ENCODE data around the gene HTR4. TPM values are rescaled to one million over a fixed set of nuclear protein-coding genes. Genes with fewer than 3 reads are reported as not detected.

Gene HTR4
- polyA plus RNA-seq, 1 of the 3 experiments (the other 2 are of a cell fraction) = not detected

DNA sequence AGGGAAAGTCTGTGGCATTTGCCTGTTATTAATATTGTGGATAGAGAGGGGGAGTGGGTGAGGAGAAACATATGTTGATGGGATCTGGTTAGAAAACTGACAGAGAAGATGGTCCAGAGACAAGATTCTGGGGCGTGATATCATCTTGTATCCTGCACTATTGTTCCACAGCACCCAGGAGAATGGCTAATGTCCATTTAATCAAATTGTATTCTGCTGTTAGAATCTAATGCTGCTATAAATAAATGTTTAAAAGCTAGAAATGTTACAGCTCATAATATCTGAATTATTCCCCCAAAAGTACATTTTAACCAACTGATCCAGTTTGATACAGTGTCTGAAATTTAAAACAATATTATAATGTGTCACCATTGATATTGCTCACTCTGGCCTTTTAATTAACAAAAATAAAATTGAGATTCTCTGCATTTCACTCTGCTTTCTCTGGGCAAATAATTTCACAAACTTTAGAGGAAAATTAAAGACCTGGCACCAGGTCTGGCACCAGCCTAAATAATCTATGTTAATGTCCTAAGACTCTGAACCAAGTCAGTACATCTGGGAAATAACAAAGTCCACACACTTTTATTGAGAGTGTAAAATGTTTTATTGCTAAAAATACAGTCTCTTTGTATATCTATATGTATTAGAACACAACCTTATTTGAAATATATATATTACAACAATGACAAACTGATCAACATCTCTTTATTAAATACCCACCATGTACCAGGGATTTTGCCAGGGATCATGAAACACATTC, 18.8 kb downstream of the HTR4 start:
- ChIA-PET CTCF (interaction anchor here (0.7 to 3.7 kb wide), 5 partner anchors 50 to 479 kb away, joined by 3 to 16 read pairs (median 4); no protein-coding TSS in a partner anchor), POLR2A (no interaction called here)
- Histone ChIP-seq H4K20me1 (ENCODE audit: insufficient read depth) (no peaks in the 10 kb centered on the region), H3K36me3 (replicated peaks in 1 of 2; ENCODE audit: control insufficient read depth in 1 of 2, insufficient read depth in 2 of 2, low read length in 1 of 2) (no peaks in the 10 kb centered on the region), H3K4me2 (no peak overlapping the region), H3K27ac (ENCODE audit: low read depth in 2 of 2, low read length in 1 of 2) (peak overlapping the region in 1 of 2 experiments; percentile 60; a peak in 2 of 4 replicates), H3K4me1 (ENCODE audit: control insufficient read depth in 1 of 2, insufficient read depth in 2 of 2, low read depth in 1 of 2, low read length in 1 of 2) (peaks cover 0 to 6% of the 10 kb centered on the region in 2 experiments; a peak in 2 of 4 replicates), H3K9me2 (no peaks in the 10 kb centered on the region), H3K4me3 (ENCODE audit: low read depth in 2 of 2, low read length in 1 of 2) (no peak overlapping the region), H2AFZ (ENCODE audit: low read depth) (no peak overlapping the region), H3F3A (replicated peaks; ENCODE audit: insufficient read depth) (no peaks in the 10 kb centered on the region), H3K9me3 (no peaks in the 10 kb centered on the region), H3K9ac (no peak overlapping the region), H3K27me3 (ENCODE audit: insufficient read depth) (no peaks in the 10 kb centered on the region), H3K79me2 (ENCODE audit: insufficient read depth) (no peaks in the 10 kb centered on the region)
- DNase-seq = peak; percentile 62
- WGBS (ENCODE audit: low lambda C conversion rate) = 5% methylated on average over 1 of the region's 1 CpG
- TF ChIP-seq MXI1 (IDR thresholded peaks at IDR 0.05; ENCODE audit: low read depth, low read length) (peak; percentile 61; the same call in 1 of the 2 replicates), EP300 (IDR thresholded peaks at IDR 0.05; ENCODE audit: borderline replicate concordance in 1 of 2, low read depth in 1 of 2, low read length in 1 of 2) (peak in 1 of 2 experiments; percentile 97; a peak in 2 of 4 replicates), TAF1 (IDR thresholded peaks at IDR 0.05; ENCODE audit: borderline replicate concordance, low read depth, low read length) (no peak), GATA2 (CRISPR knock-in tag; IDR thresholded peaks at IDR 0.05) (peak; percentile 93), RAD21 (IDR thresholded peaks at IDR 0.05; ENCODE audit: low read length) (0 out of 2 replicates have a peak, but pooled peaks have one; percentile 6), TCF12 (IDR thresholded peaks at IDR 0.05) (peak; percentile 33; the same call in 1 of the 2 replicates), RFX5 (IDR thresholded peaks at IDR 0.05; ENCODE audit: low read length) (no peak), CHD2 (IDR thresholded peaks at IDR 0.05; ENCODE audit: low read length, partially characterized antibody) (peak; percentile 82), FOXJ3 (CRISPR knock-in tag; IDR thresholded peaks at IDR 0.05) (0 out of 2 replicates have a peak, but pooled peaks have one; percentile 53), RCOR1 (IDR thresholded peaks at IDR 0.05; ENCODE audit: low read length) (peak; percentile 97; the same call in 1 of the 2 replicates), RXRA (IDR thresholded peaks at IDR 0.05; ENCODE audit: borderline replicate concordance, low read depth) (no peak)

DNA sequence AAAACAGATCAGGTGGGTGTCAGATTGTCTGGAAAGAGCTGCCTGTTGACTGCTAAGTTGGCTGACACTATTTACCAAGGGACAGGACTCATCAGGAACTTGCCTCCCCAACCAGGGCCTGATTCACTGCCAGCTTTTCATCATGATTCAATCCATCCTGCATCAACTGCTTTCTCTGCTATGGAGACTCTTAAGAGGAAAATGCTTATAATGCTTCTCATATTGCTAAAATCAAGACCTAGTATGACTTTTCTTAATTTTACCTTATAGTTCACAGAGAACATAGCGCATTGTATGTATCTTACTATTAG, 21.3 kb downstream of the HTR4 start:
- TF ChIP-seq GABPA (IDR thresholded peaks at IDR 0.05; ENCODE audit: low read depth) = no peak
- no peak for TF ChIP-seq RXRA (IDR thresholded peaks at IDR 0.05; ENCODE audit: borderline replicate concordance, low read depth)
- no peak for TF ChIP-seq NFIC (IDR thresholded peaks at IDR 0.05; ENCODE audit: borderline replicate concordance)
- TF ChIP-seq FOXJ3 (CRISPR knock-in tag; IDR thresholded peaks at IDR 0.05) = no peak
- TF ChIP-seq MXI1 (IDR thresholded peaks at IDR 0.05; ENCODE audit: low read depth, low read length) = no peak
- TF ChIP-seq, protein P1, sequence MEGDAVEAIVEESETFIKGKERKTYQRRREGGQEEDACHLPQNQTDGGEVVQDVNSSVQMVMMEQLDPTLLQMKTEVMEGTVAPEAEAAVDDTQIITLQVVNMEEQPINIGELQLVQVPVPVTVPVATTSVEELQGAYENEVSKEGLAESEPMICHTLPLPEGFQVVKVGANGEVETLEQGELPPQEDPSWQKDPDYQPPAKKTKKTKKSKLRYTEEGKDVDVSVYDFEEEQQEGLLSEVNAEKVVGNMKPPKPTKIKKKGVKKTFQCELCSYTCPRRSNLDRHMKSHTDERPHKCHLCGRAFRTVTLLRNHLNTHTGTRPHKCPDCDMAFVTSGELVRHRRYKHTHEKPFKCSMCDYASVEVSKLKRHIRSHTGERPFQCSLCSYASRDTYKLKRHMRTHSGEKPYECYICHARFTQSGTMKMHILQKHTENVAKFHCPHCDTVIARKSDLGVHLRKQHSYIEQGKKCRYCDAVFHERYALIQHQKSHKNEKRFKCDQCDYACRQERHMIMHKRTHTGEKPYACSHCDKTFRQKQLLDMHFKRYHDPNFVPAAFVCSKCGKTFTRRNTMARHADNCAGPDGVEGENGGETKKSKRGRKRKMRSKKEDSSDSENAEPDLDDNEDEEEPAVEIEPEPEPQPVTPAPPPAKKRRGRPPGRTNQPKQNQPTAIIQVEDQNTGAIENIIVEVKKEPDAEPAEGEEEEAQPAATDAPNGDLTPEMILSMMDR (IDR thresholded peaks at IDR 0.05) = no peak
- no peak for TF ChIP-seq MEF2A (IDR thresholded peaks at IDR 0.05; ENCODE audit: borderline replicate concordance, low read depth)
- no peak for TF ChIP-seq GATA2 (CRISPR knock-in tag; IDR thresholded peaks at IDR 0.05)
- TF ChIP-seq, protein P2, sequence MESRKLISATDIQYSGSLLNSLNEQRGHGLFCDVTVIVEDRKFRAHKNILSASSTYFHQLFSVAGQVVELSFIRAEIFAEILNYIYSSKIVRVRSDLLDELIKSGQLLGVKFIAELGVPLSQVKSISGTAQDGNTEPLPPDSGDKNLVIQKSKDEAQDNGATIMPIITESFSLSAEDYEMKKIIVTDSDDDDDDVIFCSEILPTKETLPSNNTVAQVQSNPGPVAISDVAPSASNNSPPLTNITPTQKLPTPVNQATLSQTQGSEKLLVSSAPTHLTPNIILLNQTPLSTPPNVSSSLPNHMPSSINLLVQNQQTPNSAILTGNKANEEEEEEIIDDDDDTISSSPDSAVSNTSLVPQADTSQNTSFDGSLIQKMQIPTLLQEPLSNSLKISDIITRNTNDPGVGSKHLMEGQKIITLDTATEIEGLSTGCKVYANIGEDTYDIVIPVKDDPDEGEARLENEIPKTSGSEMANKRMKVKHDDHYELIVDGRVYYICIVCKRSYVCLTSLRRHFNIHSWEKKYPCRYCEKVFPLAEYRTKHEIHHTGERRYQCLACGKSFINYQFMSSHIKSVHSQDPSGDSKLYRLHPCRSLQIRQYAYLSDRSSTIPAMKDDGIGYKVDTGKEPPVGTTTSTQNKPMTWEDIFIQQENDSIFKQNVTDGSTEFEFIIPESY (IDR thresholded peaks at IDR 0.05; ENCODE audit: borderline replicate concordance, low read depth) = no peak
- TF ChIP-seq FOSL2 (IDR thresholded peaks at IDR 0.05; ENCODE audit: borderline replicate concordance, low read depth) = no peak
- no peak for TF ChIP-seq TAF1 (IDR thresholded peaks at IDR 0.05; ENCODE audit: borderline replicate concordance, low read depth, low read length)
- TF ChIP-seq SIN3A (IDR thresholded peaks at IDR 0.05; ENCODE audit: borderline replicate concordance, low read depth, low read length) = no peak
- TF ChIP-seq ELF1 (IDR thresholded peaks at IDR 0.05) = no peak
- TF ChIP-seq, protein P3, sequence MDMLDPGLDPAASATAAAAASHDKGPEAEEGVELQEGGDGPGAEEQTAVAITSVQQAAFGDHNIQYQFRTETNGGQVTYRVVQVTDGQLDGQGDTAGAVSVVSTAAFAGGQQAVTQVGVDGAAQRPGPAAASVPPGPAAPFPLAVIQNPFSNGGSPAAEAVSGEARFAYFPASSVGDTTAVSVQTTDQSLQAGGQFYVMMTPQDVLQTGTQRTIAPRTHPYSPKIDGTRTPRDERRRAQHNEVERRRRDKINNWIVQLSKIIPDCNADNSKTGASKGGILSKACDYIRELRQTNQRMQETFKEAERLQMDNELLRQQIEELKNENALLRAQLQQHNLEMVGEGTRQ (IDR thresholded peaks at IDR 0.05; ENCODE audit: borderline replicate concordance, low read depth, low read length) = no peak
- TF ChIP-seq, protein P4, sequence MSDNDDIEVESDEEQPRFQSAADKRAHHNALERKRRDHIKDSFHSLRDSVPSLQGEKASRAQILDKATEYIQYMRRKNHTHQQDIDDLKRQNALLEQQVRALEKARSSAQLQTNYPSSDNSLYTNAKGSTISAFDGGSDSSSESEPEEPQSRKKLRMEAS (IDR thresholded peaks at IDR 0.05; ENCODE audit: low read depth) = no peak
- no peak for TF ChIP-seq RFX5 (IDR thresholded peaks at IDR 0.05; ENCODE audit: low read length)
- no peaks in the 10 kb centered on the region for H3K79me2 ChIP-seq (ENCODE audit: insufficient read depth)
- no peaks in the 10 kb centered on the region for H3K36me3 ChIP-seq (replicated peaks in 1 of 2; ENCODE audit: control insufficient read depth in 1 of 2, insufficient read depth in 2 of 2, low read length in 1 of 2)
- H3K4me3 ChIP-seq (ENCODE audit: low read depth in 2 of 2, low read length in 1 of 2) = no peak overlapping the region
- no peaks in the 10 kb centered on the region for H3K9me3 ChIP-seq
- DNase-seq = no peak
- no peak overlapping the region for H3K4me2 ChIP-seq
- CTCF ChIA-PET = interaction anchor here (1.2 to 2.6 kb wide), 3 partner anchors 9 to 98 kb away, joined by 3 to 13 read pairs (median 4); no protein-coding TSS in a partner anchor
- no peak overlapping the region for H3K9ac ChIP-seq
- H4K20me1 ChIP-seq (ENCODE audit: insufficient read depth) = no peaks in the 10 kb centered on the region
- H3K27ac ChIP-seq (ENCODE audit: low read depth in 2 of 2, low read length in 1 of 2) = no peak overlapping the region
- no peaks in the 10 kb centered on the region for H3K9me2 ChIP-seq
- H3K4me1 ChIP-seq (ENCODE audit: control insufficient read depth in 1 of 2, insufficient read depth in 2 of 2, low read depth in 1 of 2, low read length in 1 of 2) = peaks cover 0 to 6% of the 10 kb centered on the region in 2 experiments; a peak in 2 of 4 replicates
- POLR2A ChIA-PET = no interaction called here
- 44% methylated on average over 1 of the region's 1 CpG for WGBS (ENCODE audit: low lambda C conversion rate)
- no peaks in the 10 kb centered on the region for H3K27me3 ChIP-seq (ENCODE audit: insufficient read depth)
- no peaks in the 10 kb centered on the region for H3F3A ChIP-seq (replicated peaks; ENCODE audit: insufficient read depth)
- no peak overlapping the region for H2AFZ ChIP-seq (ENCODE audit: low read depth)

Data from SK-N-SH (cell line).